ENCODE results near the gene DCUN1D2. TPM values are rescaled to one million over a fixed set of nuclear protein-coding genes. Genes with fewer than 3 reads are reported as not detected.

DCUN1D2 gene
- polyA plus RNA-seq, 1 experiment: 11.0 TPM

DNA sequence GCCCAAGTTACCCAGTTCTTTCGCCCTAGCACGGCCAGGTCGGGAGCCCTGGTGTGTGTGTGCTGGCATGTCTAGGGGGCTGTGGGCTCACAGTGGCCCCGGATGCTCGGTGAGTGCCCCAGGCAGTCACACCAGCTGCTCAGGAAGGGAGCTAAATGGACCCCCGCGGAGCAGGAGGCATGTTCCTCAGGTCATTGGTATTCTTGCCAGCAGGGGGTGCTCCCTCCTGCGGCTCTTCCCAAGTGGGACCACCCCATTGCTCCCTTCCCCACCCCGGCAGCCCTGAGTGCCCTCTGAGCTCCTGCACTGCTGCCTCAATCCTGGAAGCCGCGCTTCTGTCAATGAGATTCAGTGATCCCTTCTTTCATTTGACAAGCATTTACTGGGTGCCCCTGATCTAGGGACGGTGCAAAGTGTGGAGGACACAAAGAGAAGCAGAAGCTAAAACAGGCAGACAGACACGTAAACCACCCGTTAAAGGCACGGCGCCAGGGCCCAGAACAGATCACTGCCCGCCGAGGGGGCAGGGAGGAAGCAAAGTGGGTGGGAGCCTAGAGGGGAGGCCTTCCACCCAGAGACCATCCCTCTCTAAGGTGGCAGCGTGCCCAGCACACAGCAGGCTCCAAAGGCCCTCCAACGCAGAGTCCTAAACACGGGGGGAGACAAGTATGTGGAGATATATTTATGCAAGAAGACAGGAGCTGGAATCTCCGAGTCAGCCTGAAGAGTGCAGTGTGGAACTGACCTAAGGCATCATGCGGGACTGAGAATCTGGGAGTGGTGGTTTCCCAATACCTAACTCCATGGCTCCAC is 32.1 kb downstream of the DCUN1D2 start:
- DNase-seq (ENCODE audit: low read depth): no peak
- POLR2A ChIA-PET: no interaction called here
- Histone ChIP-seq H3K4me3 (ENCODE audit: low read depth, low read length) (no peak overlapping the region), H3K27me3 (ENCODE audit: control insufficient read depth, insufficient read depth, low read length) (no peaks in the 10 kb centered on the region), H3K36me3 (ENCODE audit: control insufficient read depth, insufficient read depth, low read length) (peaks cover 31% of the 10 kb centered on the region)
- TF ChIP-seq, protein P1, sequence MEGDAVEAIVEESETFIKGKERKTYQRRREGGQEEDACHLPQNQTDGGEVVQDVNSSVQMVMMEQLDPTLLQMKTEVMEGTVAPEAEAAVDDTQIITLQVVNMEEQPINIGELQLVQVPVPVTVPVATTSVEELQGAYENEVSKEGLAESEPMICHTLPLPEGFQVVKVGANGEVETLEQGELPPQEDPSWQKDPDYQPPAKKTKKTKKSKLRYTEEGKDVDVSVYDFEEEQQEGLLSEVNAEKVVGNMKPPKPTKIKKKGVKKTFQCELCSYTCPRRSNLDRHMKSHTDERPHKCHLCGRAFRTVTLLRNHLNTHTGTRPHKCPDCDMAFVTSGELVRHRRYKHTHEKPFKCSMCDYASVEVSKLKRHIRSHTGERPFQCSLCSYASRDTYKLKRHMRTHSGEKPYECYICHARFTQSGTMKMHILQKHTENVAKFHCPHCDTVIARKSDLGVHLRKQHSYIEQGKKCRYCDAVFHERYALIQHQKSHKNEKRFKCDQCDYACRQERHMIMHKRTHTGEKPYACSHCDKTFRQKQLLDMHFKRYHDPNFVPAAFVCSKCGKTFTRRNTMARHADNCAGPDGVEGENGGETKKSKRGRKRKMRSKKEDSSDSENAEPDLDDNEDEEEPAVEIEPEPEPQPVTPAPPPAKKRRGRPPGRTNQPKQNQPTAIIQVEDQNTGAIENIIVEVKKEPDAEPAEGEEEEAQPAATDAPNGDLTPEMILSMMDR (IDR thresholded peaks at IDR 0.05; ENCODE audit: insufficient read depth, low read depth, low read length): peak; percentile 48
- CTCF ChIA-PET: interaction anchor here (1.2 to 3.4 kb wide), 5 partner anchors 7 to 104 kb away, joined by 3 to 23 read pairs (median 4); no protein-coding TSS in a partner anchor

DNA sequence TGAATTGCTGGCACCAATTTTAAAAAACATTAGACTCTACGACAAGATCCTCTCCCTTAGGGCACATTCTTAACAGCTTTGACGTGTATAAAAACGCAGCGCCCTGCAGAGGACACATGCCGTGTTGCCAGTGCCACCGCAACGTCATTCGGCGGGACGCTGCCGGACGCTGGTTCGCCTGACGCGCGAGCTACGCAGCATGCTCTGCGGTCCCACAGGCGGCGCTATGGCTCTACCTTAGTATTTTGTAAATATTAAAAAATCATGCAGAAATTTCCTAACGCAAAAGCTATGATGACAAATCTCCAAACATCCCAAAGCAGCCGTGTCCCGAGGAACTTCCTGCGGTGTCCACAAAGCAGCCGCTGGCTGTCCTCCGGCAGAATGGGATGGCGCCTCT is 33.0 kb downstream of the DCUN1D2 start:
- no peak for DNase-seq (ENCODE audit: low read depth)
- TF ChIP-seq, protein P1 (IDR thresholded peaks at IDR 0.05; ENCODE audit: insufficient read depth, low read depth, low read length): no peak
- POLR2A ChIA-PET: no interaction called here
- CTCF ChIA-PET: interaction anchor here (0.8 to 3.4 kb wide), 6 partner anchors 8 to 110 kb away, joined by 3 to 23 read pairs (median 4); no protein-coding TSS in a partner anchor
- H3K4me3 ChIP-seq (ENCODE audit: low read depth, low read length): no peak overlapping the region
- peaks cover 33% of the 10 kb centered on the region for H3K36me3 ChIP-seq (ENCODE audit: control insufficient read depth, insufficient read depth, low read length)
- H3K27me3 ChIP-seq (ENCODE audit: control insufficient read depth, insufficient read depth, low read length): no peaks in the 10 kb centered on the region

GRCh38 chr13:113456116-113456702 is 34.3 kb downstream of the DCUN1D2 start:
- Histone ChIP-seq H3K36me3 (ENCODE audit: control insufficient read depth, insufficient read depth, low read length) (peaks cover 31% of the 10 kb centered on the region), H3K4me3 (ENCODE audit: low read depth, low read length) (no peak overlapping the region), H3K27me3 (ENCODE audit: control insufficient read depth, insufficient read depth, low read length) (no peaks in the 10 kb centered on the region)
- ChIA-PET POLR2A (no interaction called here), CTCF (interaction anchor here (3.4 kb wide), 1 partner anchor 106 kb away, joined by 23 read pairs; no protein-coding TSS in a partner anchor)
- DNase-seq (ENCODE audit: low read depth): no peak
- TF ChIP-seq, protein P1 (IDR thresholded peaks at IDR 0.05; ENCODE audit: insufficient read depth, low read depth, low read length): no peak

DNA sequence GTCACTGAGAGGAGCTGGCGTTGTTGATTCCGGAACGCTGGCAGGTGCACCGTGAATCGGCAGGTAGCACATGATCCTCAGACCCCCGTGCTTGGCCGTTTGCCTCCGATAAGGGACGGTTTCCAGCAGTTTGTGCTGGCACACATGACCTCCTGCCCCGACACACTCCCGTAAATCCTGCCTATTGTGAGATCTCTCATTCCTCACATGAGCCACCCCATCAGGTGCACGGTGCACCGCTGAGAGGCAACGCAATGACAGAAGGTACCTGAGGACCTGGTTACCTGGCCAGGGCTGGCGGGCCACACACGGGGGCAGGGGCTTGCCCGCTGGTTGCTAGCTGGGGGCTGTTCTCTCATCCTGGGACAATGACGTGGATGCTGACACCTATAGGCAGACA is 35.1 kb downstream of the DCUN1D2 start:
- CTCF ChIA-PET: interaction anchor here (0.7 kb wide), 1 partner anchor 14 kb away, joined by 3 read pairs; no protein-coding TSS in a partner anchor
- POLR2A ChIA-PET: no interaction called here
- H3K27me3 ChIP-seq (ENCODE audit: control insufficient read depth, insufficient read depth, low read length): no peaks in the 10 kb centered on the region
- DNase-seq (ENCODE audit: low read depth): no peak
- TF ChIP-seq, protein P1 (IDR thresholded peaks at IDR 0.05; ENCODE audit: insufficient read depth, low read depth, low read length): no peak
- H3K4me3 ChIP-seq (ENCODE audit: low read depth, low read length): no peak overlapping the region
- peaks cover 28% of the 10 kb centered on the region for H3K36me3 ChIP-seq (ENCODE audit: control insufficient read depth, insufficient read depth, low read length)

- CTCF ChIA-PET: interaction anchor here (0.6 to 0.7 kb wide), 3 partner anchors 14 to 154 kb away, joined by 3 read pairs; no protein-coding TSS in a partner anchor
- Histone ChIP-seq H3K36me3 (ENCODE audit: control insufficient read depth, insufficient read depth, low read length) (peaks cover 24% of the 10 kb centered on the region), H3K27me3 (ENCODE audit: control insufficient read depth, insufficient read depth, low read length) (no peaks in the 10 kb centered on the region), H3K4me3 (ENCODE audit: low read depth, low read length) (no peak overlapping the region)
- TF ChIP-seq, protein P1 (IDR thresholded peaks at IDR 0.05; ENCODE audit: insufficient read depth, low read depth, low read length): no peak
- POLR2A ChIA-PET: no interaction called here
- DNase-seq (ENCODE audit: low read depth): no peak
These were observed 35.6 kb downstream of the DCUN1D2 start for GRCh38 chr13:113454936-113455335.
